Psoas muscle (tissue), 8 donors: ENCODE measurements around the gene MARK3. TPM values are rescaled to one million over a fixed set of nuclear protein-coding genes. Genes with fewer than 3 reads are reported as not detected.

Source experiments
- ATAC-seq, 4 donors: fragments of 200-7000 bp; cut with Tn5 transposase; one replicate each; pipeline ENCODE4 v1.9.1; 2020; ENCODE audit warnings: moderate library complexity in 3 of 4, mild to moderate bottlenecking in 2 of 4
- DNase-seq, 2 donors: peaks; one replicate each; pipeline ENCODE4 v3.0.0-alpha.2; 2020
- H3K27ac ChIP-seq: fragments of 200-600 bp; one replicate; pipeline ENCODE4 v1.8.0; 2022
- H3K27me3 ChIP-seq, 3 donors: fragments of 200-600 bp in 1 of 3; one replicate each; pipeline versions ENCODE4 v1.6.1 to v1.8.0; 2013 to 2022; ENCODE audit warnings: low read length in 2 of 3, mild to moderate bottlenecking in 2 of 3, moderate library complexity in 1 of 3; ENCODE audit not compliant: insufficient read depth in 3 of 3
- H3K36me3 ChIP-seq, 2 donors: fragments of 200-600 bp in 1 of 2; one replicate each; pipeline versions ENCODE4 v1.6.1 to v1.8.0; 2013 to 2022; ENCODE audit warnings: low read depth in 1 of 2, mild to moderate bottlenecking in 1 of 2, moderate library complexity in 1 of 2; ENCODE audit not compliant: insufficient read depth in 1 of 2
- H3K4me1 ChIP-seq: fragments of 200-600 bp; one replicate; pipeline ENCODE4 v1.8.0; 2022
- H3K4me3 ChIP-seq: fragments of 200-600 bp; one replicate; pipeline ENCODE4 v1.8.0; 2022; ENCODE audit warnings: mild to moderate bottlenecking
- H3K9me3 ChIP-seq: fragments of 200-600 bp; one replicate; pipeline ENCODE4 v1.8.0; 2022
- CTCF ChIP-seq: fragments of 200-600 bp; IDR thresholded peaks from one replicate; pipeline ENCODE4 v1.8.0; 2022; ENCODE audit warnings: antibody characterized with exemption
- WGBS, 3 donors: extraction: QIAGEN DNeasy Blood & Tissue Kit; methylation state at CpG; one replicate each; pipeline versions ENCODE4 v1.1.6 to v1.1.7; 2013; 5-methylcytosine and 5-hydroxymethylcytosine counted together
- intact Hi-C, 2 donors: fragments of 100-400 bp; cut with DNase I; formaldehyde crosslinking; loops; one replicate each; pipeline versions ENCODE4 v1.11.0 to v1.14.2; 2022
- polyA plus RNA-seq, 3 donors: library from polyadenylated mRNA; stranded (reverse); fragments of 200-250 nt; gene quantifications; one replicate each; pipeline ENCODE4 v1.2.3, GENCODE V29; 2013
- total RNA-seq, 4 donors: library from RNA; stranded (reverse); fragmentation: NEBNext Ultra II Directional in 2 of 4; extraction: Animal tissue kit (Norgen Biotek cat#: 25700) in 2 of 4; gene quantifications; one replicate each; pipeline versions ENCODE4 v1.2.1 to v1.2.4, GENCODE V29; 2021 to 2023
- donor health status: healthy with polysubstance abuse.
- donor health status: DM: no; HTN: no; CAD: no; lungs with moderate emphysema.
- donor health status: Bipolar disorder and iron deficiency.
- donor health status: healthy.
- donor health status: DM: yes; HTN: yes; CAD: no.
- donor health status: DM: no; HTN: no; CAD: no.
- donor health status: DM: no; HTN: no; CAD: no.
- donor health status: DM: yes; HTN: yes; CAD: no.

Gene MARK3
- total and polyA plus RNA-seq, 7 donors: 46.1 to 89.2 (median 63.9) TPM

- Histone ChIP-seq H3K4me3 (peak within 1 kb of the TSS; percentile 84), H3K9me3 (no peaks in the 10 kb centered on the region), H3K27ac (peak within 1 kb of the TSS; percentile 88), H3K36me3 (peaks cover 0 to 28% of the 10 kb centered on the region in 2 donors), H3K4me1 (peaks cover 19% of the 10 kb centered on the region), H3K27me3 (no peaks in the 10 kb centered on the region)
- intact Hi-C loops: no loop called here
- DNase-seq: peak; percentile 89 to 94
- 0 to 2% (median 1%) methylated on average over 33 to 68 of the region's 70 CpGs for WGBS, 3 donors
- ATAC-seq: peak; percentile 88 to 94 (median 92)
- TF ChIP-seq CTCF: no peak
Measured at GRCh38 chr14:103528587-103529382, 143.6 kb downstream of the MARK3 start, which contains the start of gene TRMT61A. Gene TRMT61A (plus strand): TSS chr14:103529196. CDS start chr14:103529979, 783 bp downstream.

GRCh38 chr14:103529383-103530365 lies 144.5 kb downstream of the MARK3 start:
- 48 to 50% (median 48%) methylated on average over 42 of the region's 42 CpGs for WGBS, 3 donors
- intact Hi-C loops: no loop called here

DNA sequence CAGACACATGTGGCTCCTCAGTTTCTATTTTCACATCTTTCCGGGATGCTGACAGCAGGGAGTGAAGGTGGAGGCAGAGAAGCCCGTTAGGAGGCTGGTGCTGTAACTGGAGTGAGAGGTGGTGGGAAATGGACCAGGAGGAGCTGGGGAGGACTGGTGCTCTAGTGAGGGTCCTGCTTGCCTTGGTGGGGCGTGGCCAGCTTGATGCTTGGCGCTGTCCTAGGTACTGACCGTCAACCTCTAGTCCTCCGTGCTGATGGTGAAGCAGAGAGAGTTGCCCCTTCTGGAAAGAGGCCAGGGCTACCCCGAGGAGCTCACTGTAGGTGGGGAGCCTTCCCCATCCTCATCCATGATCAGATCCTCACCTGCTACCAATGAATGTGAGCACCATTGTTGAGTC lies 145.2 kb downstream of the MARK3 start:
- peaks cover 19% of the 10 kb centered on the region for H3K4me1 ChIP-seq
- intact Hi-C loops: no loop called here
- ATAC-seq (no peak), DNase-seq (peak; percentile 23 to 56)
- H3K27me3 ChIP-seq: no peaks in the 10 kb centered on the region
- no peaks in the 10 kb centered on the region for H3K9me3 ChIP-seq
- no peak for TF ChIP-seq CTCF
- H3K27ac ChIP-seq: no peak overlapping the region
- WGBS, 3 donors: 50 to 56% (median 50%) methylated on average over 7 of the region's 7 CpGs
- H3K4me3 ChIP-seq: peak overlapping the region; percentile 84
- peaks cover 0 to 42% of the 10 kb centered on the region in 2 donors for H3K36me3 ChIP-seq

More at GRCh38 chr14:103529383-103530365, 144.5 kb downstream of the MARK3 start:
- peak overlapping the region; percentile 88 for H3K27ac ChIP-seq
- no peak for DNase-seq
- peak in 2 of 4 donors; percentile 5 to 10 for ATAC-seq
- TF ChIP-seq CTCF: no peak
- peak overlapping the region; percentile 84 for H3K4me3 ChIP-seq
- H3K9me3 ChIP-seq: no peaks in the 10 kb centered on the region
- no peaks in the 10 kb centered on the region for H3K27me3 ChIP-seq
- H3K4me1 ChIP-seq: peaks cover 19% of the 10 kb centered on the region
- peaks cover 0 to 35% of the 10 kb centered on the region in 2 donors for H3K36me3 ChIP-seq

DNA sequence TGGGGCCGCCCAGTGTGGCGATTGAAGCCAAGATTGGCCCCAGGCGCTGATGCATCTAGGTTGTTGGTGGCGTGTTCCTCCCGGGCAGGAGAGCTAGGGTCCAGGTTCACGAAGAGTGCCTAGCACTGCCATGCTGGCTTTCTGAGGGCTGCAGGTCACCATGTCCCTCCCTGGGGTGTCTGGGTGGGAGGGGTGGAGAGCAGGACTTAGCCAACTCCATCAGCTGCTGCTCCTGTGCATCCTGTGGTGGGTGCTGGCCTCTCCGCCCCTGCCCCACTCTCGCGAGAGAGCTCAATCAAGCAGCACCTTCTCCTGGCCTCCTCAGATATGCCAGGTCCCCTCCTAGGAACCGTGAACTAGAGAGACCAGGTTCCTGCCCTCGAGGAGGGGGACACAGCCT lies 145.6 kb downstream of the MARK3 start:
- 84 to 88% (median 87%) methylated on average over 10 to 11 of the region's 11 CpGs for WGBS, 3 donors
- intact Hi-C loops: no loop called here
- H3K36me3 ChIP-seq: peaks cover 0 to 44% of the 10 kb centered on the region in 2 donors
- no peak for TF ChIP-seq CTCF
- no peak for ATAC-seq
- H3K4me3 ChIP-seq: no peak overlapping the region
- DNase-seq: no peak
- H3K27me3 ChIP-seq: no peaks in the 10 kb centered on the region
- no peak overlapping the region for H3K27ac ChIP-seq
- peaks cover 19% of the 10 kb centered on the region for H3K4me1 ChIP-seq
- no peaks in the 10 kb centered on the region for H3K9me3 ChIP-seq
